Forelimb muscle (tissue), 1 donor: Measurements from ENCODE around the gene WWOX. TPM values are rescaled to one million over a fixed set of nuclear protein-coding genes. Genes with fewer than 3 reads are reported as not detected.

Source experiments
- DNase-seq: peaks from one replicate; pipeline ENCODE4 v3.0.0-alpha.2; 2013; ENCODE audit warnings: low read depth
- polyA plus RNA-seq: library from polyadenylated mRNA; unstranded; fragments of 120-200 nt; gene quantifications from one replicate; pipeline ENCODE4 v1.2.1, GENCODE V29; 2013; ENCODE audit not compliant: insufficient read length

Gene WWOX
- polyA plus RNA-seq, 1 donor: 11.9 TPM

DNA sequence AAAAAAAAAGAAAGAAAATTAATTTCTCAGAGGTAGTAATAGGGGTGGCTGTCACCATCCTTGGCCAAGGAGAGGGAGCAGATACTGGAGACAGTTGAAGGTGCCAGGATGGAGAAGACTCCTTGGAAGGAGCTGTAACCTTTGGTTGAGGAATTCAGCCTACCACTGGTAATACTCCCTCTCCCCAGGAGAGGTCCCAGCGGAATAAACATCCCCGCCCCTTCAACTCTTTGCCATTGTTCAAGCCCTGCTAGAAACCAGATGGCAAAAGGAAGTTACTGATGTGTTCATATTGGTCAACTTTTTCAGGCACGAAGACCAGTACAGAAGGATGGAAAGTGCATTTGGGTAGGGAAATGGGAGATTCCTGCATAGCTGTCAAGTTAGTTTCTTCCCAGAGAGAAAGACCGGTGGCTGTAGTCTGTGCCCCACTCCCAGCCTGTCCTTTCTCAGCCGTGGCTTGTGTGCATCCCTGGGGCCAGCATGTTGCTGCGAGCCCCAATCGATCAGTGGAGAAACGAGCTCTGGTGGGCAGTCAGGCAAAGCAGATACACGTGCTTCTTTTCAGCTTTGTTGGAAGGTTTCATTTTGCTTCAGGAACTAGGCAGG lies 889.0 kb downstream of the WWOX start:
- no peak for DNase-seq

DNA sequence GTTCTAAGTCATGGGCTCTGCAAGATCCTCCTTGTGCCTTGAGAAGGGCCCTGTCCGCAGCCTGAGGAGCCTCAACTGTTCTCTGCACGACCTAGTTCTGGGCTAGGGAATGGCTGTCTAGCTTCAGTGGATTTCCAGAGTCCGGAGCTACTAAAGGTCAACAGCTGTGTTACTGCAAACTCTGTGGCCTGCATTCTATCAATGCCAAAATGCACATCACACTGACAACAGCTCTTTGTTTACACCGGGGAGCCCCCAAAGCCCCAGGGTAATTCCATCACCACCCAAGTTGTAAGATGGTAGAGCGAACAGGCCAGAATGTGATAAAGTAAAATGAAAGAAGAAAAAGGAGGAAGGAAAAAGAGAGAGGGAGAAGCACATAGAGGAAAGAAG lies 890.9 kb downstream of the WWOX start:
- no peak for DNase-seq

GRCh38 chr16:78992001-78992400 lies 892.5 kb downstream of the WWOX start:
- no peak for DNase-seq

GRCh38 chr16:78993346-78993745 lies 893.9 kb downstream of the WWOX start:
- DNase-seq: no peak

- no peak for DNase-seq
Measured at GRCh38 chr16:78994135-78994745, 894.8 kb downstream of the WWOX start.

- no peak for DNase-seq
Measured at GRCh38 chr16:78995441-78995840, 896.0 kb downstream of the WWOX start.

GRCh38 chr16:78996790-78997189 lies 897.3 kb downstream of the WWOX start:
- no peak for DNase-seq

DNA sequence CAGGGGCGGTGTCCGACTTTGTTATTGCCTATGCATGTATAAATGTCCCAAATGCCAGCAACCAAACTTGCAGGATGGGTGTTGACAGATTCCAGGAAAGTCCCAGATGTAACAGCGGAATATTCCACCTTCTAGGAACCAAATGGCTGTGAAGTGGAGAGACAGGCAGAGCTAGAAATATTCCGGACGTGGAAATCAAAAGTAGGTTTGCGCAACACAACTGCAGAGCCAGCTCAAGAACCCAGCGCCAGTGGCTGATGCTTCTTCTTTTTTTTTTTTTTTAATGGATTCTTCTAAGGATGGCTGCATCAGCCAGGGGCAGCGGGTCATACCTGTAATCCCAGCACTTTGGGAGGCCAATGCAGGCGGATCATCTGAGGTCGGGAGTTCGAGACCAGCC lies 899.4 kb downstream of the WWOX start:
- no peak for DNase-seq

- DNase-seq: no peak
Measured at GRCh38 chr16:79001156-79001967, 901.9 kb downstream of the WWOX start.

DNA sequence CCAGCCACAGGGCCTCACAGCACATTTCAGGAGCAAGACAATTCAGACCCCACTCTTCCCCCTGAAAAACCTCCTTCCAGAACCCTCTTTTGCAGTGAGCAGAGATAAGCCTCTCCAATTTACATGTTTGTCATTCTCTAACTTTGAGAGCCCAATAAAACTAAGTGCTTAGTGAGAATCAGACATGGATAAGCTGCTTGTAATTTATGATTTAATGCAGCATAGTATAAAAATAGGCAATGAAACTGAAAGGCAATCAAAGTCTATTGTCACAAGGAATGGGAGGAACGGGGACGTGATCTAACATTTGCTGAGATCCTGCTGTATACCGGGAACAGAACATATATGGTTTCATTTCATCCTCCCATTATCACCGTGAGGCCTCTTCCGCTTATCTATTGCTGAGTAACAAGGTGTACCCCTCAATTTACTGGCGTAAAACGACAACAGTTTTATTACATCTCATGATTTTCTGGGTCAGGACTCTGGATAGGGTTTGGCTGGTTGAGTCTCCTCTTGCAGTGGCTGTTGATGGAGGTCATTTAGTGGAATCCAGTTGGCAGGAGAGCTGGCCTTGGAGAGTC lies 903.7 kb downstream of the WWOX start:
- no peak for DNase-seq

DNA sequence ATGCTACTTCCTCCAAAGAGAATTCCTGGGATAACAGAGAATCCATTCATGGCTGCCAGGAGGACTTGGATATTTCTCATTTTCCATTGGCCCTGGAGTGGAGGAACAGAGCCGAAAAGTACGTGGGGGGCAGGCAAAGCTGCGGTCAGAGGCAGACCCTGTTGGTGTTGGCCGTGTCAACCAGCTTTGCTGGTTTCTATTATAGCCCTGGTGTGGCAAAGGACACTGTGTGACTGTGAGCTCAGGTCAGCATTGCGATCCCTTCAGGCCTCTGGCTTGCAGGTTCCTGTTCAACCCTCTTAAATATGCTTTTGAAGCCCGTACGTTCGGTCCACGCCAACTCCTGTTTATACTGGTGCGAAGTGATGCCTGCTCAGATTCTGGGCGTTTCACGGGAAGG lies 904.9 kb downstream of the WWOX start:
- DNase-seq: no peak

- no peak for DNase-seq
Measured at GRCh38 chr16:79005096-79005495, 905.6 kb downstream of the WWOX start.

DNA sequence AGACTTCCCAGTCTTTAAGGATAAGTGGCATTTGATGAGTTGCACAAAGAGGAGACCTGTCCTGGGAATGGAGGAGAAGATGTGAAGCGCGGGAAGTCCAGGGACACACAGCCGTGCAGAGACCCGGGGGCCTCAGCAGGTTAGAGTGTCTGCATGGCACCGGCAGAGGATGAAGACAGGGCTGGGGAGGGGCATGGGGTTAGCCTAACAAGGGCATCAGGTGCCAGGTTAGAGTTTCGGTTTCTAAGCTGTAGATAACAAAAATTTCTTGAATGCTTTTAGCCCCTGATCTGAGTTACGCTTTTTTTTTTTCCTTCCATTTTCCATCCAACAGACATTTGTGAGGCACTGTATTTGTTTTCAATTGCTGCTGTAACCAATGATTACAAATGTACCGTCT lies 906.8 kb downstream of the WWOX start:
- DNase-seq: no peak

DNA sequence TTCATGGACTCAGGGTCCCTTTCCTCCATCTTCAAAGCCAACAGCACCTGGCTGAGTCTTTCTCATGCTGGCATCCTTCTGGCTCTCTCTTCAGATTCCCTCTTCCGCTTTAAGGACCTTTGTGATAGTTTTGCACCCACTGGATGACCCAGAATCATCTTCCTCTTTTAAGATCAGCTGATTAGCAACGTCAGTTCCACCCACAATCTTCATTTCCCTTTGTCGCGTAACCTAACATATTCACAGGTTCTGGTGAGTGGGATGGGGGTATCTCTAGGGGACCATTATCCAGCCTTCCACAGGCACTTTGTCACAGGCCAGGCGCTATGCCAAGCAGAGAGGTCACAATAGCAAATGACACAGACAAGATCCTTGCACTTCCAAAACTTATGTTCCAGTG lies 907.3 kb downstream of the WWOX start:
- DNase-seq: no peak

DNA sequence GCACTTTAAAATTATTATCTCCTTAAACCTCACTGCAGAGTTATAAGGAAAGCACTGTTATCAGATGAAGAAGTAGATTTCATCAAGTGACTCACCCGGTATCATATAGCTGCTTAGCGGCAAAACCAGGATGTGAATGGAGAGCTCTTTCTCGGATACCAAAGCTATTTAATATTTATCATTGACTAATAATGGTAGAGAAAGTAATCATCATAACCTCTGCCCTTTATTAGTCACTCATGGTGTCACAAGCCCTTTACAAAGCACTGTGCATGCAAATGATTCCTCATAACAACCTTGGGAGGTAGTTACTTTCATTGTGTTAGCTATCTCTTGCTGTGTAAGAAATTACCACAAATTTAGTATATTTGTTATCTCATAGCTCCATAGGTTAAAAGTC lies 908.2 kb downstream of the WWOX start:
- DNase-seq: no peak

- DNase-seq: no peak
Measured at GRCh38 chr16:79008036-79008868, 908.8 kb downstream of the WWOX start.

GRCh38 chr16:79008869-79009179 lies 909.4 kb downstream of the WWOX start:
- DNase-seq: no peak

- DNase-seq: no peak
Measured at GRCh38 chr16:79009896-79010295, 910.4 kb downstream of the WWOX start.

DNA sequence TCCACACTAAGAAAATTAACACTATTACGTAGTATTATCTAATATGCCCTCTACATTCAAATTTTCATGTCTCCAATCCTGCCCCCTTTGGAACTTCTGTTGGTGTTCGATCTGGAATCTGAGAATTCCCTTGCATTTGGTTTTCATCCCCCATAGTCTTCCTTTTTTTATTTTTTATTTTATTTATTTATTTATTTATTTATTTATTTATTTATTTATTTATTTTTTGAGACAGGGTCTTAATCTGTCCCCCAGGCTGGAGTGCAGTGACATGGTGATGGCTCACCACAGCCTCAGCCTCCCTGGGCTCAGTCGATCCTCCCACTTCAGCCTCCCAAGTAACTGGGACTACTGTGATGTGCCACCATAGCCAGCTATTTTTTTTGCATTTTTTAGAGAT lies 911.8 kb downstream of the WWOX start:
- no peak for DNase-seq

GRCh38 chr16:79012671-79013434 lies 913.4 kb downstream of the WWOX start:
- no peak for DNase-seq
